GM21825 (cell line): ENCODE results near the gene C1QA.
"Not testable (repeated sequence)": the region's sequence is repeated elsewhere in the genome, so short reads cannot be mapped to it uniquely, and the experiment has no call there.

Experiments
- ATAC-seq: cut with Tn5 transposase; IDR thresholded peaks from one replicate; pipeline ENCODE4 v1.9.1; 2021; ENCODE audit warnings: mild to moderate bottlenecking, moderate library complexity; ENCODE audit not compliant: unreplicated experiment

The C1QA gene

DNA sequence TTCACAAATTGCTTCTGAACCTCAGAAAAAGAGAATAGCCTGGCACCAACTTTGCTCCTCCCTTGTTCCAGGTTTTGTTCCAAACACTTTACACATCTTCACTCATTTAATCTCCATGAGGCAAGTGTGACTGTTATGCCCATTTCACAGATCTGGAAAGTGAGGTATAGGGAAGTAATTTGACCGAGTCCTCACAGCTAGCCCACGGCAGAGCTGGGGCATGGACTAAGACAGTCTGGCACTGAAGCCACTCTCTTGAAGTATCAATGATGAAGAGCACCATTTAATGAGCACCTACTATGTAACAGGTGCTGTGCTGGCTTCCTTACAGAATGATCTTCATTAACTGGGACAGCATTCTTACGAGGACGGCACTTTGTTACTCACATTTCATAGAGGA lies 35.6 kb downstream of the C1QA start:
- no peak for ATAC-seq

DNA sequence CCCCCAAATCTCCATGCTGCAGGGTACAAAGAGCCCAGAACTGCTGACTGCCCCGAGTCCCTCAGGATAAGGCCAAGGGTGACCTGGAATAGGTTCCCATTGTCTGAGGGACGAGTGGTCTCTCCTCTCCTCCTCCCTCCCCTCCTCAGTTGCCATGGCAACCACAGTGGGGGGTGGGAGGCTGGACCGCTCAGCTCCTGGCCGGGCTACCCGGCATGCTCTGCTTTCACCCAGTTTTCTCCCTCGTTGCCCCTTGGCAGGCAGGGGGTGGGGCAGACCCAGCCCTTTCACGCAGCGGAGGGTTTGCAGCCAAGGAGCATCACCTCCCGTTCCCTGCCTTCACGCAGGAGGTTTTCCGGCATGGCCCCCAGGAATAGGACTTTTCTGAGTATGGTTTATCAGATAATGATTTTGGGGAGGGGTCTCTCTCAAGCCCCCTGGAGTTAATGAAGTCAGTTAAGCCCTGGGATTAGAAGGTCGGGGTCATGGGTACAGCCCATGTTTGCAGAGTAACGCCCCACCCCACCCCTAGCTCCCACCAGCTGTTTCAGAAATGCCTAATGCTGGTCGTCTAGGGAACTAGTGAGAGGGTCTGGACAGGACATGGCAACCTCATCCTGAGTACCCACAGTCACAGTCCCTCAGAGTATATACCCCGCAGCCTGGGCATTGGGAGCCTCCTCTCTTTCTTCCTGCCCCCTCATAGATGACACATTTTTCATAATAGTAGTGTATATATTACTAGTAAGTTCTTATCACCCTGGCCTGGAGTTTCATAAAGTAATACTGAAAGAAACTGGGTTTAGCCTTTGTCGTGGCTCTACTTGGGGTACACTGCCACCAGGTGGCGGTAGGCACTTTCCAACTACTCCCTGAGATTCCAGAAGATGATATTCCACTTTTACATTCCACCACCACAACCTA lies 37.3 kb downstream of the C1QA start:
- no peak for ATAC-seq

GRCh38 chr1:22674410-22674749 lies 38.0 kb downstream of the C1QA start:
- ATAC-seq = no peak

DNA sequence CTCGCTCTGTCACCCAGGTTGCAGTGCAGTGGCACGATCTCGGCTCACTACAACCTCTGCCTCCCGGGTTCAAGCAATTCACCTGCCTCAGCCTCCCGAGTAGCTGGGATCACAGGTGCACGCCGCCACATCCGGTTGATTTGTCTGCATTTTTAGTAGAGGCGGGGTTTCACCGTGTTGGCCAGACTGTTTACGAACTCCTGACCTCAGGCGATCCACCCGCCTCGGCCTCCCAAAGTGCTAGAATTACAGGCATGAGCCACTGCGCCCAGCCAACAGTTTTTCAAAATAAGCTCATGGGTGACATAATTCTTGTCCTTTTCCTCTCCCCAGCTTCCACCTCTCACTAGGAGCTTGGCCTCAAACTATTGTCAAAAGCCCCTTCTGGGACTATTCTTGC lies 39.7 kb downstream of the C1QA start:
- not testable (repeated sequence) for ATAC-seq

DNA sequence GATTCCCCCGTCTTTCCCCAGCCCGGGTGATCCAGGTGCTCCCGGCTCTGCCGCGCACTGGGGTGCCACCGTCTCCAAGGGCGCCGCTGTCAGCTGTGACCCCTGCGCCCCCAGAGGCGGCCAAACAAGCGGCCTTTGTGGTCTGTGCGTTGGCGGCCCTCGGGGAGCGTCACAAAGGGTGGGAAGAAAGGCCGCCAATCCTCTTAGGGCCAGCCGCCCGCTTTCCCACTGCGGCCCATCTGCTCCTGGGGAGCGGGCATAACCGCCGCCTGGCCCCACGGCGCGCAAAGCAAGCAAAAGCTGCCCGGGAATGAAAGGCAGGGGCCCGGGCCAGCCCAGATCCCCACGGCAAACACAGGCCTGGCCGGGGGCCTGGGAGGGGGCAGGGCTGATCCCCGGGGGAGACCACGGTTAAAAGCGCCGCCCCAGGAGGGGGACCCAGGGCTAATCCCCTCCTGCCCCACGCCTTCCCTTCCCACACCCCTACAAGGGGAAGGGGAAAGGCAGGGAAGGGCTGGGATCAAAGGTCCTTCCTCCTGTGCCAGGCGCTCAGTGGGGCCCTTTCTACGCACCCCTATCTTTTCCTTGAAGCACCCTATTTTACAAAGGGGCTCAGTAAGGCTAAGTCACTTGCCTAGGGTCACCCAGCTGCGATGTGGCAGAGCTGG lies 40.6 kb downstream of the C1QA start:
- no peak for ATAC-seq

- ATAC-seq = no peak
Observed at GRCh38 chr1:22677931-22678896, 41.8 kb downstream of the C1QA start.

DNA sequence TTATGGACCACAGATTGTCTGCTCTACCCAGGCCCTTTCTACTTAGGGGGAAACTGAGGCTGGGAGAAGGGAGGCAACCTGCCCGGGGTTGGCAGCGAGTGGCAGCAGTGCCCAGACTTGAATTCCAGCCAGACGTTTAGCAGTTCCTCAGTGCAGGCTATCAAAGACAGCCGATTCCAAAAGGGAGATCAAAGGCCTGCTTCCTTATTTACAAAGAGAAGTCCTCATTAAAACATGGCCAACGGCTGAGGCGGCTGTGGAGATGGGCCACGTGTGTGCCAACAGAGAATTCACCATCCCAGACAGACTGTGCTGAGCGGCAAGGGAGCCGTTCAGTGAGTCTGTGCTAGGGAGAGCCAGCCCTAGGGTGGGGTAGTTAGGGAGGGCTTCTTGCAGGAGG lies 44.3 kb downstream of the C1QA start:
- no peak for ATAC-seq

- no peak for ATAC-seq
Observed at GRCh38 chr1:22681556-22682276, 45.3 kb downstream of the C1QA start.

DNA sequence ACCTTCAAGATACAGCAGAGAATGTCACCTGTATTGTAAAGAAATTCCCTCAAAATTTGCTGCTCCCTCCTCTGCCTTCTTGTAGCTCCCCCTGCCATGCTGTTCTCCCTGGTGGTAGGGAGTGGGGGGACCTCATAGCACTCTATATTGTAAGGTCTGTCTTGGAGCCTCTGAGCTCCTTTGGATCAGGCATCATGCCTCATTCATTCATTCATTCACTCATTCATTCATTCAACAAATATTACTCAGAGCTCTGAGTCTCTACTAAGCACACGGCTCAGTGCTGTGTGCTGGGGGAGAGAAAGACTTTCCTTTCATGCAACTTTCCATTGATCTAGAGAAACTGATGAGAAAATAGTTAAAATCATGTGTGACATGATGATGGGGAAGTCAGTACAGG lies 47.1 kb downstream of the C1QA start:
- ATAC-seq = no peak

DNA sequence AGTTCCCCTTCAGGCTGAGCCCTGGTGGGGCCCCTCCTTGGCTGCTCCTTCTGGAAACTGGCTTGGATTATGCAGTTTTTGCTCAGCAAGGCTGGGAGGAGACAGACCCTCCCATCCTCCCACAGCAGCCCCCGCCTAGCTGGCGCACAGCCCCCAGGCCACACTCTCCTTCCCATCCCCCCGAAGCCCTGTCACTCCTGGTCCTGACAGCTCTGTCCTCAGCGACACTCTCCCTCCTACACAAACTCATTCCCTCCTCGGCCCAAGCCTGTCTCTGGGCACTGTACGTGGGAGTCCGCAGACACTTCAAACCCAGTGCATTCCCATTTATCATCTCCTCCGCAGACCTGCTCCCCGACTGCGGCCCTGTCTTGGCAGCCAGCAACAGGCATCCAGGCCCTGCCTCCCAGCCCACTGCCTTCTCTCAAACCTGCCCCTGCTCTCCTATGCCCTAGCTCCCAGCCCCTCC lies 49.2 kb downstream of the C1QA start:
- no peak for ATAC-seq

DNA sequence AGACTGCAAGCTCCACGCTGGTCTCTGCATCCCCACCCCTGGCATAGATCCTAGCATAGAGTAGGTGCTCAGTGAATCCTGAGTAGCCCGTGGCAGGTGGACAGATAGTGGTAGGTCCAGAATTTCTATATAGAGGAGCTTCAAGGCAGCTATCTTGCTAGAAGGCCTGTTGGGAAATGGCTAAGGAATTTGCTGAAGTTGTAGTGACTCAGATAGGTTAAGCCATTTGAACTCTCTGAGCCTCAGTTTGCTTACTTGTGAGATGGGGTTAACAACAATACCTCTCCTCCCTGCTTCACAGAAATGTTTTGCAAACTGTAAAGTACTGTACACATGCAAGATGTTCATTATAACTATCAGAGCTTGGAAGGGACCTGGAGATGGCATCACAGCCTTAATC lies 50.8 kb downstream of the C1QA start:
- ATAC-seq = no peak

DNA sequence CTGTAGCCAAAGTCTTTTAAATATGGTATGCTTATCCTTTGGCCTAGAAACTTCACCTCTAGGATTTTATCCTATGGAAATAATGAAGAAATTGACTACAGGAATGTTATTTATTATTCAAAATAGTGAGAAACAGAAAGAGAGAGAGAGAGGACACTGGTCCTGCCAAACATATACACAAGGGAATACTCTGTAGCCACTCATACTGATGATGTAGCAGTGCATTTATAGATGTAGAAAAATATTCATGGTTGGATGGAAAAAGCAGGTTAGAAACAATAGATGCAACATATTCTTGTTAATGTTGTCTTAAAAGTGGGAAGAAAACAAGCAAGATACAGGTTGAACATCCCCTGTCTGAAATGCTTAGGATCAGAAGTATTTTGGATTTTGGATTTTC lies 52.0 kb downstream of the C1QA start:
- ATAC-seq = no peak
